ENCODE results near the gene RPP40. TPM values are rescaled to one million over a fixed set of nuclear protein-coding genes. Genes with fewer than 3 reads are reported as not detected.
A peak's percentile ranks its signal among the peaks of the same experiment; 100 is the strongest.

The RPP40 gene, protein sequence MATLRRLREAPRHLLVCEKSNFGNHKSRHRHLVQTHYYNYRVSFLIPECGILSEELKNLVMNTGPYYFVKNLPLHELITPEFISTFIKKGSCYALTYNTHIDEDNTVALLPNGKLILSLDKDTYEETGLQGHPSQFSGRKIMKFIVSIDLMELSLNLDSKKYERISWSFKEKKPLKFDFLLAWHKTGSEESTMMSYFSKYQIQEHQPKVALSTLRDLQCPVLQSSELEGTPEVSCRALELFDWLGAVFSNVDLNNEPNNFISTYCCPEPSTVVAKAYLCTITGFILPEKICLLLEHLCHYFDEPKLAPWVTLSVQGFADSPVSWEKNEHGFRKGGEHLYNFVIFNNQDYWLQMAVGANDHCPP
- total RNA-seq = 1 to 10 TPM; 3.8 to 8.0 (median 5.1) TPM
- polyA plus RNA-seq = 10 to 100 TPM; 14.2 to 18.6 TPM
- 2.4 reads per million, percentile 12 among the genes with 10 or more reads in this experiment for total RNA-seq

DNA sequence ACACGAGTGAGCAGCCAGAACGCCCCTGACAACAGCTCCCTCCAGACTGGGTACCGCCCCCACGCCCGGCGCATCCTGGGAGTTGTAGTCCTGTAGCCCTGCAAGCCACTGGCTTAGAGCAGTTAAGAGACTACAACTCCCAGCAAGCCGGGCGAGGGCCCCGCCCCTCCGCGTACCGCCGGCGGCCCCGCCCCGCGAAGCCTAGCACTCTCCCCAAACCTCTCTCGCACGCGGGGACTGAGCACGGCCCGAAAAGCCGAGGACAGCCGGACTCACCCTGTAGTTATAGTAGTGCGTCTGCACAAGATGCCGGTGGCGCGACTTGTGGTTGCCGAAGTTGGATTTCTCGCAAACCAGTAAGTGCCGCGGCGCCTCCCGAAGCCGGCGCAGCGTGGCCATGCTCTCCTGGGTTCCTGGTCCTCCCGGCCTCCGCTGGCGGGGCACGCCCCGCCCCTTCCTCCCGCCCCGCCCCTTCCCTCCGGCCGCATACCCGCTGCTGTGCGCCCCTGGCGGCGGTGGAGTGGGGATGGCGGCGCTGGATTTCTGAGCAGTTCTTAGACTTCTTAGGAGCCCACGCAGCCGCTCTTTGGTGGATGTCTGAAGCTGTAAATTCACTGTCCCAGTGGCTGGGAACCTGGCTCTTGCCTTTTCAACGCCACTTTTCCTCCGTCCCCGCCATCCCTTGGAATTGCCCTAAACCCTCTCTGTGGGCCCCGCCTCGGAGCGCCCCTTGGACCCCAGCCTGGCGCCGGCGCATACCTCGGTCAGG lies at the start of gene RPP40:
RPP40 (minus strand) TSS at position 434 of the 769 bp plus-strand sequence; CDS start at position 399, 35 bp downstream.
- DNase-seq (peak; percentile 97 to 99 (median 99)), ATAC-seq (peak; percentile 97)
- Mint-ChIP-seq H3K27ac (peak within 1 kb of the TSS; percentile 91 to 98 (median 94)), H3K4me1 (peaks cover 0 to 20% (median 13%) of the 10 kb centered on the region in 7 donors), H3K36me3 (peaks cover 0 to 15% (median 12%) of the 10 kb centered on the region in 5 donors), H3K4me3 (peak within 1 kb of the TSS; percentile 88 to 95 (median 94)), H3K9me3 (no peaks in the 10 kb centered on the region), H3K27me3 (no peaks in the 10 kb centered on the region)
- Histone ChIP-seq H3K4me3 (ENCODE audit: low read length) (peak within 1 kb of the TSS; percentile 91), H3K27ac (ENCODE audit: low read depth, low read length) (peak within 1 kb of the TSS; percentile 82), H3K4me1 (ENCODE audit: control insufficient read depth in 2 of 2, insufficient read depth in 2 of 2, low read length in 2 of 2) (peaks cover 9% of the 10 kb centered on the region in 2 donors), H3K9me3 (ENCODE audit: control insufficient read depth in 2 of 3, low read length in 3 of 3) (no peaks in the 10 kb centered on the region), H3K27me3 (ENCODE audit: control insufficient read depth in 2 of 2, insufficient read depth in 2 of 2, low read length in 2 of 2) (no peaks in the 10 kb centered on the region), H3K36me3 (ENCODE audit: control insufficient read depth in 2 of 3, insufficient read depth in 3 of 3, low read length in 3 of 3) (peaks cover 0 to 11% (median 0%) of the 10 kb centered on the region in 3 experiments)
- ChIA-PET CTCF (interaction anchor here (0.6 kb wide), 1 partner anchor 23 kb away, joined by 3 read pairs; no protein-coding TSS in a partner anchor), POLR2A (interaction anchor here (0.6 to 1.1 kb wide), 2 partner anchors 227 to 1648 kb away, joined by 3 to 4 read pairs; partner anchors contain the start of gene CDYL)
- intact Hi-C loops (cut with micrococcal nuclease) = loop anchor here (1.0 to 10.0 kb wide), 11 partner anchors 27 to 1004 kb away; partner anchors contain the start of genes CDYL (in 2 of the 2), ECI2 (in 2 of the 2), FARS2 (in 1 of the 2) and LYRM4 (in 1 of the 2)

DNA sequence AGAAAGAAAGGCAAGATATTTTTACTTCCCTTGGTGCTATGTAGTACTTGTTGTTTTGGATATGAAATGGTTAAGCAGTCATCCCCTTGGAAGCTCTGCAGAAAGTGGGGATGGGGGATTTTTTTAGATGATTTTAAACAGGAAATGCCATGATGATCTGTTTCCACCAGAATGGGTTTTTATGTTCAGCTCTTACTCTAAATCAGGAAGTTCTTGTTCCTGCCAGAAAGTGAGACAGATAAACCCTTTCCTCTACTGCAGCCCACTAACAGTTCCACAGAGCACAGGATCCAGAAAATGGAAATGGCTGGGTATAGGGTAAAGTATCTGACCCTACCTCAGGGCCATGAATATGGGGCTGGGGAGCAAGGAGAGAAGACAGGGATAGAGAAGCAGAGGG lies 49.2 kb upstream of the RPP40 start:
- no peak overlapping the region for H3K4me3 ChIP-seq (ENCODE audit: low read length)
- peaks cover 12 to 49% (median 22%) of the 10 kb centered on the region in 11 donors for H3K9me3 Mint-ChIP-seq
- H3K27ac Mint-ChIP-seq = no peak overlapping the region
- H3K36me3 Mint-ChIP-seq = peaks cover 6 to 26% (median 12%) of the 10 kb centered on the region in 5 donors
- no peaks in the 10 kb centered on the region for H3K36me3 ChIP-seq (ENCODE audit: control insufficient read depth in 2 of 3, insufficient read depth in 3 of 3, low read length in 3 of 3)
- ATAC-seq = no peak
- no peak overlapping the region for H3K27ac ChIP-seq (ENCODE audit: low read depth, low read length)
- ChIA-PET POLR2A (no interaction called here), CTCF (no interaction called here)
- no peaks in the 10 kb centered on the region for H3K27me3 ChIP-seq (ENCODE audit: control insufficient read depth in 2 of 2, insufficient read depth in 2 of 2, low read length in 2 of 2)
- peaks cover 0 to 4% (median 0%) of the 10 kb centered on the region in 7 donors for H3K4me1 Mint-ChIP-seq
- DNase-seq = no peak
- H3K27me3 Mint-ChIP-seq = peaks cover 0 to 4% (median 0%) of the 10 kb centered on the region in 5 donors
- peaks cover 0 to 17% (median 0%) of the 10 kb centered on the region in 3 experiments for H3K9me3 ChIP-seq (ENCODE audit: control insufficient read depth in 2 of 3, low read length in 3 of 3)
- H3K4me3 Mint-ChIP-seq = no peak overlapping the region
- H3K4me1 ChIP-seq (ENCODE audit: control insufficient read depth in 2 of 2, insufficient read depth in 2 of 2, low read length in 2 of 2) = no peaks in the 10 kb centered on the region
- intact Hi-C loops (cut with micrococcal nuclease) = no loop called here

DNA sequence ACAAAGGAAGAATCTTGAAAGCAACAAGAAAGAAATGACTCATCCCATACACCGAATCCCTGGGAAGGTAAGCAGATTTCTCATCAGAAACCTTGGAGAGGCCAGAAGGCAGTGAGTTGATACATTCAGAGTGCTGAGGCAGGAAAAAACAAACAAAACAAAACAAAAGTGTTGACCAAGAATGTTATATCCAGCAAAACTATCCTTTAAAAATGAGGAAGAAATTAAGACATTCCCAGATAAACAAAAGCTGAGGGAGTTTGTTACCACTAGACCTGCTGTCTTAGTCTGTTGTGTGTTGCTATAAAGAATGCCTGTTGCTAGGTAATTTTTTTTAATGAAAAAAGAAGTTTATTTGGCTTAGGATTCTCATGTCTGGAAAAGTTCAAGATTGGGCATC lies 47.6 kb upstream of the RPP40 start:
- H3K27me3 Mint-ChIP-seq = peaks cover 0 to 4% (median 0%) of the 10 kb centered on the region in 5 donors
- CTCF ChIA-PET = no interaction called here
- ATAC-seq (no peak), DNase-seq (no peak)
- H3K4me3 Mint-ChIP-seq = no peak overlapping the region
- no peak overlapping the region for H3K27ac Mint-ChIP-seq
- H3K4me1 ChIP-seq (ENCODE audit: control insufficient read depth in 2 of 2, insufficient read depth in 2 of 2, low read length in 2 of 2) = no peaks in the 10 kb centered on the region
- peaks cover 12 to 58% (median 29%) of the 10 kb centered on the region in 11 donors for H3K9me3 Mint-ChIP-seq
- no peaks in the 10 kb centered on the region for H3K27me3 ChIP-seq (ENCODE audit: control insufficient read depth in 2 of 2, insufficient read depth in 2 of 2, low read length in 2 of 2)
- peaks cover 0 to 4% (median 0%) of the 10 kb centered on the region in 7 donors for H3K4me1 Mint-ChIP-seq
- H3K4me3 ChIP-seq (ENCODE audit: low read length) = no peak overlapping the region
- peaks cover 0 to 17% (median 0%) of the 10 kb centered on the region in 3 experiments for H3K9me3 ChIP-seq (ENCODE audit: control insufficient read depth in 2 of 3, low read length in 3 of 3)
- H3K36me3 Mint-ChIP-seq = peaks cover 6 to 31% (median 18%) of the 10 kb centered on the region in 5 donors
- POLR2A ChIA-PET = no interaction called here
- intact Hi-C loops (cut with micrococcal nuclease) = no loop called here
- H3K36me3 ChIP-seq (ENCODE audit: control insufficient read depth in 2 of 3, insufficient read depth in 3 of 3, low read length in 3 of 3) = no peaks in the 10 kb centered on the region
- H3K27ac ChIP-seq (ENCODE audit: low read depth, low read length) = no peak overlapping the region

DNA sequence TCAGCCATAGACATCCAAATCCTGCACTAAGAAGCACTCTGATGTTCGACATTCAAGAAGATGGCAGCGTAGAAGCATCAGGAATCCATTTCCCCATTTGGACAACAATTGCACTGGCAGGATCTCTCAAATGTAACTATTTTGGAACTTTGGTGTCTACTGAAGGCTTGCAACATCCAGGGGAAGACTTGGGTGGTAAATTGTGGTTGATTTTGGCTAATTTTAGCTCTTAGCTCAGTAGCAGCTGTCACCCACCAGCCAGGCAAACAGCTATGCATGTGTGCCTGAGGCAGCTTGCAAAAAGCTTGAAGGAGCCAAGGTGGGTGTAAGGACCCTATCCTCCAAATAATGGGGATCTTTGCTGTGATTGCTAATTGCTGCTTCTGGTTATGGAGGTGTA lies 46.2 kb upstream of the RPP40 start:
- Histone ChIP-seq H3K36me3 (ENCODE audit: control insufficient read depth in 2 of 3, insufficient read depth in 3 of 3, low read length in 3 of 3) (no peaks in the 10 kb centered on the region), H3K27me3 (ENCODE audit: control insufficient read depth in 2 of 2, insufficient read depth in 2 of 2, low read length in 2 of 2) (no peaks in the 10 kb centered on the region), H3K4me1 (ENCODE audit: control insufficient read depth in 2 of 2, insufficient read depth in 2 of 2, low read length in 2 of 2) (no peaks in the 10 kb centered on the region), H3K27ac (ENCODE audit: low read depth, low read length) (no peak overlapping the region), H3K4me3 (ENCODE audit: low read length) (no peak overlapping the region), H3K9me3 (ENCODE audit: control insufficient read depth in 2 of 3, low read length in 3 of 3) (peaks cover 0 to 17% (median 0%) of the 10 kb centered on the region in 3 experiments)
- intact Hi-C loops (cut with micrococcal nuclease) = no loop called here
- H3K9me3 Mint-ChIP-seq = peaks cover 12 to 64% (median 30%) of the 10 kb centered on the region in 11 donors
- DNase-seq (no peak), ATAC-seq (no peak)
- H3K4me1 Mint-ChIP-seq = peaks cover 0 to 4% (median 0%) of the 10 kb centered on the region in 7 donors
- ChIA-PET CTCF (no interaction called here), POLR2A (no interaction called here)
- peaks cover 6 to 35% (median 26%) of the 10 kb centered on the region in 5 donors for H3K36me3 Mint-ChIP-seq
- no peak overlapping the region for H3K27ac Mint-ChIP-seq
- peaks cover 0 to 7% (median 0%) of the 10 kb centered on the region in 5 donors for H3K27me3 Mint-ChIP-seq
- H3K4me3 Mint-ChIP-seq = no peak overlapping the region

DNA sequence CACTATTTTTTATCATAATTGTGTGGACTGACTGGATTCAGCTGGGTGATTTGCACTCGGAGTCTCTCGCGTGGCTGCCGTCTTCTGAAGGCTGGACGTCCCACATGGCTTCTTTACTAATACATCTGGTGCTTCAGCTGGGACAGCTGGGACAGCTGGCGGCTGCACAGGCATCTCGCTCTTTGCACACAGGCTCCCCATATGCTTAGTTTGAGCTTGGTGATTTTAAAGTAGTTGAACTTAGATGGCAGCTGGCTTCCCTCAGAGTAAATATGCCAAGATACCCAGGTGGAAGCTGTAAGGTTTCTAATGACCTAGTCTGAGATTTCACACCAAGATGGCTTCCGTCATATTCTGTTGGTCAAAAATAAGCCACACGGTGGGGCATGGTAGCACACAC lies 42.6 kb upstream of the RPP40 start:
- POLR2A ChIA-PET = no interaction called here
- Mint-ChIP-seq H3K4me1 (no peaks in the 10 kb centered on the region), H3K4me3 (no peak overlapping the region), H3K36me3 (peaks cover 6 to 55% (median 44%) of the 10 kb centered on the region in 5 donors), H3K27ac (no peak overlapping the region), H3K27me3 (peaks cover 0 to 3% (median 0%) of the 10 kb centered on the region in 5 donors), H3K9me3 (peaks cover 10 to 47% (median 21%) of the 10 kb centered on the region in 11 donors)
- CTCF ChIA-PET = no interaction called here
- intact Hi-C loops (cut with micrococcal nuclease) = no loop called here
- Histone ChIP-seq H3K27me3 (ENCODE audit: control insufficient read depth in 2 of 2, insufficient read depth in 2 of 2, low read length in 2 of 2) (no peaks in the 10 kb centered on the region), H3K4me1 (ENCODE audit: control insufficient read depth in 2 of 2, insufficient read depth in 2 of 2, low read length in 2 of 2) (no peaks in the 10 kb centered on the region), H3K9me3 (ENCODE audit: control insufficient read depth in 2 of 3, low read length in 3 of 3) (peaks cover 0 to 13% (median 0%) of the 10 kb centered on the region in 3 experiments), H3K27ac (ENCODE audit: low read depth, low read length) (no peak overlapping the region), H3K4me3 (ENCODE audit: low read length) (no peak overlapping the region), H3K36me3 (ENCODE audit: control insufficient read depth in 2 of 3, insufficient read depth in 3 of 3, low read length in 3 of 3) (no peaks in the 10 kb centered on the region)
- DNase-seq = no peak
- ATAC-seq = no peak

DNA sequence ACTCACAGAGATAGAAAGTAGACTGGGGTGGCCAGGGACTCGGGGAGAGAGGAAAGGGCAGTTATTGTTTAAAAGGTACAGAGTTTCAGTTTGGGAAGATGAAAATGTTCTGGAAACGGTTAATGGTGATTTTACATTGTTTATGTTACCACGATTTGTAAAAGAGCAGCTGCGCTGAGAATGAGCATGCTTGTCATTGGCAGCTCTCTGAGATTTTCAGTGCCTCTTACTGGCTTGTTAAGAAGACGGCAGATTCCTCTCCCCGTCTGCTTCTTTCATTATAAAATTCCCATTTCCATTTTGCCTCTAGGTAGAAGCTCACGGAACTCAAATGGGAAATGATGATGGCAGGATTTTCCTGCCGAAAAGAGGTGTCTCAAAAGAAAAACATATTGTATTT lies 41.6 kb upstream of the RPP40 start:
- Histone ChIP-seq H3K4me3 (ENCODE audit: low read length) (no peak overlapping the region), H3K9me3 (ENCODE audit: control insufficient read depth in 2 of 3, low read length in 3 of 3) (peaks cover 0 to 6% (median 0%) of the 10 kb centered on the region in 3 experiments), H3K4me1 (ENCODE audit: control insufficient read depth in 2 of 2, insufficient read depth in 2 of 2, low read length in 2 of 2) (no peaks in the 10 kb centered on the region), H3K36me3 (ENCODE audit: control insufficient read depth in 2 of 3, insufficient read depth in 3 of 3, low read length in 3 of 3) (no peaks in the 10 kb centered on the region), H3K27ac (ENCODE audit: low read depth, low read length) (no peak overlapping the region), H3K27me3 (ENCODE audit: control insufficient read depth in 2 of 2, insufficient read depth in 2 of 2, low read length in 2 of 2) (no peaks in the 10 kb centered on the region)
- H3K27ac Mint-ChIP-seq = no peak overlapping the region
- ATAC-seq (no peak), DNase-seq (no peak)
- POLR2A ChIA-PET = no interaction called here
- H3K4me3 Mint-ChIP-seq = no peak overlapping the region
- peaks cover 0 to 48% (median 38%) of the 10 kb centered on the region in 5 donors for H3K36me3 Mint-ChIP-seq
- CTCF ChIA-PET = no interaction called here
- peaks cover 4 to 37% (median 11%) of the 10 kb centered on the region in 11 donors for H3K9me3 Mint-ChIP-seq
- intact Hi-C loops (cut with micrococcal nuclease) = no loop called here
- H3K27me3 Mint-ChIP-seq = peaks cover 0 to 3% (median 0%) of the 10 kb centered on the region in 5 donors
- no peaks in the 10 kb centered on the region for H3K4me1 Mint-ChIP-seq
